ENCODE data around the gene RPS10.
"Not testable (repeated sequence)": the region's sequence is repeated elsewhere in the genome, so short reads cannot be mapped to it uniquely, and the experiment has no call there.

The RPS10 gene

GRCh38 chr6:34390531-34391472, 35.1 kb downstream of the RPS10 start:
- no peaks in the 10 kb centered on the region for H3K36me3 Mint-ChIP-seq
- ATAC-seq (no peak), DNase-seq (ENCODE audit: low spot score in 2 of 2) (no peak)
- H3K4me3 Mint-ChIP-seq: no peak overlapping the region
- no peak overlapping the region for H3K27ac Mint-ChIP-seq
- H3K9me3 Mint-ChIP-seq: no peaks in the 10 kb centered on the region
- H3K4me1 Mint-ChIP-seq: peaks cover 13% of the 10 kb centered on the region

GRCh38 chr6:34389034-34389433, 36.8 kb downstream of the RPS10 start:
- Mint-ChIP-seq H3K9me3 (no peaks in the 10 kb centered on the region), H3K4me1 (peaks cover 14% of the 10 kb centered on the region), H3K36me3 (no peaks in the 10 kb centered on the region), H3K4me3 (no peak overlapping the region), H3K27ac (no peak overlapping the region)
- ATAC-seq (no peak), DNase-seq (ENCODE audit: low spot score in 2 of 2) (no peak)

- Mint-ChIP-seq H3K9me3 (no peaks in the 10 kb centered on the region), H3K4me1 (peaks cover 21% of the 10 kb centered on the region), H3K36me3 (no peaks in the 10 kb centered on the region), H3K27ac (no peak overlapping the region), H3K4me3 (no peak overlapping the region)
- ATAC-seq: no peak
- DNase-seq (ENCODE audit: low spot score in 2 of 2): no peak
Observed at GRCh38 chr6:34388421-34388820, 37.4 kb downstream of the RPS10 start.

- DNase-seq (ENCODE audit: low spot score in 2 of 2) (no peak), ATAC-seq (no peak)
- H3K4me1 Mint-ChIP-seq: peaks cover 18% of the 10 kb centered on the region
- H3K4me3 Mint-ChIP-seq: no peak overlapping the region
- peak overlapping the region; percentile 54 for H3K27ac Mint-ChIP-seq
- no peaks in the 10 kb centered on the region for H3K36me3 Mint-ChIP-seq
- no peaks in the 10 kb centered on the region for H3K9me3 Mint-ChIP-seq
Observed at GRCh38 chr6:34386316-34387137, 39.3 kb downstream of the RPS10 start.

GRCh38 chr6:34385793-34386195, 40.1 kb downstream of the RPS10 start:
- no peak overlapping the region for H3K4me3 Mint-ChIP-seq
- ATAC-seq: no peak
- H3K36me3 Mint-ChIP-seq: peaks cover 3% of the 10 kb centered on the region
- no peak overlapping the region for H3K27ac Mint-ChIP-seq
- no peaks in the 10 kb centered on the region for H3K9me3 Mint-ChIP-seq
- no peak for DNase-seq (ENCODE audit: low spot score in 2 of 2)
- H3K4me1 Mint-ChIP-seq: peaks cover 21% of the 10 kb centered on the region

GRCh38 chr6:34384321-34385153, 41.3 kb downstream of the RPS10 start:
- no peak for DNase-seq (ENCODE audit: low spot score in 2 of 2)
- Mint-ChIP-seq H3K36me3 (peaks cover 7% of the 10 kb centered on the region), H3K9me3 (no peaks in the 10 kb centered on the region), H3K4me1 (peaks cover 25% of the 10 kb centered on the region), H3K27ac (no peak overlapping the region), H3K4me3 (no peak overlapping the region)
- ATAC-seq: no peak

- Mint-ChIP-seq H3K9me3 (no peaks in the 10 kb centered on the region), H3K4me3 (no peak overlapping the region), H3K36me3 (peaks cover 7% of the 10 kb centered on the region), H3K4me1 (peaks cover 22% of the 10 kb centered on the region), H3K27ac (no peak overlapping the region)
- DNase-seq (ENCODE audit: low spot score in 2 of 2) (no peak), ATAC-seq (no peak)
Observed at GRCh38 chr6:34383656-34384320, 42.1 kb downstream of the RPS10 start.

GRCh38 chr6:34383161-34383631, 42.7 kb downstream of the RPS10 start:
- H3K9me3 Mint-ChIP-seq: no peaks in the 10 kb centered on the region
- no peak for DNase-seq (ENCODE audit: low spot score in 2 of 2)
- H3K27ac Mint-ChIP-seq: no peak overlapping the region
- ATAC-seq: no peak
- H3K4me1 Mint-ChIP-seq: peaks cover 25% of the 10 kb centered on the region
- H3K4me3 Mint-ChIP-seq: no peak overlapping the region
- H3K36me3 Mint-ChIP-seq: peaks cover 8% of the 10 kb centered on the region

- ATAC-seq (no peak), DNase-seq (ENCODE audit: low spot score in 2 of 2) (no peak)
- Mint-ChIP-seq H3K4me3 (no peak overlapping the region), H3K9me3 (no peaks in the 10 kb centered on the region), H3K36me3 (peaks cover 12% of the 10 kb centered on the region), H3K4me1 (peaks cover 25% of the 10 kb centered on the region), H3K27ac (no peak overlapping the region)
Observed at GRCh38 chr6:34381081-34381480, 44.8 kb downstream of the RPS10 start.

GRCh38 chr6:34378470-34378869, 47.4 kb downstream of the RPS10 start:
- DNase-seq (ENCODE audit: low spot score in 2 of 2): no peak
- H3K4me3 Mint-ChIP-seq: no peak overlapping the region
- H3K27ac Mint-ChIP-seq: no peak overlapping the region
- no peaks in the 10 kb centered on the region for H3K9me3 Mint-ChIP-seq
- peaks cover 18% of the 10 kb centered on the region for H3K4me1 Mint-ChIP-seq
- ATAC-seq: no peak
- H3K36me3 Mint-ChIP-seq: peaks cover 12% of the 10 kb centered on the region

- peaks cover 13% of the 10 kb centered on the region for H3K4me1 Mint-ChIP-seq
- H3K4me3 Mint-ChIP-seq: no peak overlapping the region
- DNase-seq (ENCODE audit: low spot score in 2 of 2): no peak
- ATAC-seq: no peak
- peaks cover 12% of the 10 kb centered on the region for H3K36me3 Mint-ChIP-seq
- H3K27ac Mint-ChIP-seq: no peak overlapping the region
- H3K9me3 Mint-ChIP-seq: no peaks in the 10 kb centered on the region
Observed at GRCh38 chr6:34377984-34378383, 47.9 kb downstream of the RPS10 start.

GRCh38 chr6:34377571-34377970, 48.3 kb downstream of the RPS10 start:
- DNase-seq (ENCODE audit: low spot score in 2 of 2); H3K4me3 Mint-ChIP-seq; H3K9me3 Mint-ChIP-seq; H3K27ac Mint-ChIP-seq; ATAC-seq: not testable (repeated sequence)
- Mint-ChIP-seq H3K36me3 (peaks cover 12% of the 10 kb centered on the region), H3K4me1 (peaks cover 13% of the 10 kb centered on the region)

GRCh38 chr6:34375833-34376232, 50.0 kb downstream of the RPS10 start:
- no peak for ATAC-seq
- Mint-ChIP-seq H3K9me3 (no peaks in the 10 kb centered on the region), H3K4me3 (no peak overlapping the region), H3K4me1 (peaks cover 10% of the 10 kb centered on the region), H3K36me3 (peaks cover 10% of the 10 kb centered on the region), H3K27ac (no peak overlapping the region)
- no peak for DNase-seq (ENCODE audit: low spot score in 2 of 2)

GRCh38 chr6:34374508-34374907, 51.4 kb downstream of the RPS10 start:
- H3K9me3 Mint-ChIP-seq: no peaks in the 10 kb centered on the region
- DNase-seq (ENCODE audit: low spot score in 2 of 2): no peak
- peaks cover 5% of the 10 kb centered on the region for H3K36me3 Mint-ChIP-seq
- no peak overlapping the region for H3K4me3 Mint-ChIP-seq
- ATAC-seq: no peak
- peaks cover 11% of the 10 kb centered on the region for H3K4me1 Mint-ChIP-seq
- no peak overlapping the region for H3K27ac Mint-ChIP-seq
